D721Med (cell line): ENCODE data around the gene DGKI.

ENCODE experiments used
- DNase-seq: peaks from one replicate; pipeline ENCODE4 v3.0.0; 2011; ENCODE audit warnings: low spot score; ENCODE audit not compliant: insufficient read length
- FAIRE-seq: peaks from 2 replicates; lab custom pipeline; 2011; peaks lifted over from hg19 to GRCh38; lab: Jason Lieb, UNC
- CTCF ChIP-seq: IDR thresholded peaks from 2 replicates; pipeline ENCODE4 v1.5.1; 2012; ENCODE audit warnings: mild to moderate bottlenecking, control low read depth; ENCODE audit not compliant: insufficient read depth; ENCODE audit errors: missing control alignments

DGKI gene

GRCh38 chr7:137862358-137862757 is 15.6 kb upstream of the DGKI start:
- FAIRE-seq = no peak
- DNase-seq = no peak
- TF ChIP-seq CTCF = no peak

GRCh38 chr7:137860542-137860941 is 13.8 kb upstream of the DGKI start:
- no peak for DNase-seq
- TF ChIP-seq CTCF = no peak
- FAIRE-seq = no peak

GRCh38 chr7:137853053-137853452 is 6.3 kb upstream of the DGKI start:
- no peak for DNase-seq
- TF ChIP-seq CTCF = no peak
- FAIRE-seq = no peak

GRCh38 chr7:137852108-137852507 is 5.3 kb upstream of the DGKI start:
- DNase-seq = no peak
- TF ChIP-seq CTCF = no peak
- FAIRE-seq = no peak

GRCh38 chr7:137850972-137851945 is 4.5 kb upstream of the DGKI start:
- FAIRE-seq (no peak), DNase-seq (no peak)
- TF ChIP-seq CTCF = no peak

- FAIRE-seq (no peak), DNase-seq (no peak)
- no peak for TF ChIP-seq CTCF
These were observed 3.8 kb upstream of the DGKI start for GRCh38 chr7:137850571-137850970.

GRCh38 chr7:137848095-137848494 is 1.3 kb upstream of the DGKI start:
- DNase-seq (no peak), FAIRE-seq (no peak)
- TF ChIP-seq CTCF = no peak
